K562 (cell line): ENCODE results near the gene INPP5D. TPM values are rescaled to one million over a fixed set of nuclear protein-coding genes. Genes with fewer than 3 reads are reported as not detected.

ENCODE experiments used
- ATAC-seq: fragments of 200-7000 bp; cut with Tn5 transposase; 3 replicates; pipeline ENCODE4 v1.9.1; 2020; ENCODE audit warnings: moderate library complexity
- BruUV-seq: library from RNA; stranded (reverse); fragments of 400-500 nt; replicated peaks from 2 replicates; lab custom pipeline; 2021; lab: Mats Ljungman, UMichigan
- CTCF ChIA-PET: fragments of 300-600 bp; formaldehyde crosslinking; extraction: SDS; loops from one replicate; lab custom pipeline; 2021; ENCODE audit warnings: low intra/inter-chr PET ratio; lab: Yijun Ruan, JAX
- POLR2A ChIA-PET: fragments of 300-600, 350-650 bp; sonication (Branson Sonifier 250); formaldehyde crosslinking; extraction: SDS; loops from one replicate; lab custom pipeline; 2021; ENCODE audit warnings: antibody characterized with exemption, inconsistent platforms; lab: Yijun Ruan, JAX
- DNase-seq, 4 experiments: peaks; one replicate each; pipeline versions ENCODE4 v3.0.0 to v3.0.0-alpha.2; 2011 to 2018; ENCODE audit warnings: low spot score in 3 of 4, mixed read lengths in 3 of 4; ENCODE audit errors: extremely low read depth in 1 of 4
- FAIRE-seq: peaks from 2 replicates; lab custom pipeline; 2011; peaks lifted over from hg19 to GRCh38; lab: Jason Lieb, UNC
- H2AFZ ChIP-seq: 2 replicates; pipeline ENCODE4 v1.6.0; 2011; ENCODE audit warnings: low read depth, low read length, control low read depth, inconsistent platforms
- H3K27ac ChIP-seq: fragments of 200-600 bp; 3 replicates; pipeline ENCODE4 v1.8.0; 2011; ENCODE audit warnings: low read depth, mild to moderate bottlenecking, control low read depth, inconsistent platforms, low read length, moderate library complexity, mixed read lengths; ENCODE audit errors: extremely low read depth
- H3K27me3 ChIP-seq, 2 experiments: fragments of 300-600 bp in 1 of 2; 2 replicates in 1 of 2; 3 replicates in 1 of 2; pipeline versions ENCODE4 v1.6.0 to v1.8.0; 2011; ENCODE audit warnings: inconsistent platforms in 2 of 2, low read length in 2 of 2, mild to moderate bottlenecking in 1 of 2, mixed read lengths in 1 of 2, moderate library complexity in 1 of 2; ENCODE audit not compliant: control insufficient read depth in 2 of 2, insufficient read depth in 2 of 2
- H3K36me3 ChIP-seq: fragments of 300-600 bp; 3 replicates; pipeline ENCODE4 v1.8.0; 2011; ENCODE audit warnings: mild to moderate bottlenecking, low read length, inconsistent platforms; ENCODE audit not compliant: control insufficient read depth, insufficient read depth
- H3K4me1 ChIP-seq, 2 experiments: fragments of 200-600 bp in 1 of 2; replicated peaks in 1 of 2; 2 replicates in 1 of 2; 3 replicates in 1 of 2; pipeline versions ENCODE4 v1.5.1 to v1.8.0; 2011; ENCODE audit warnings: inconsistent platforms in 2 of 2, low read length in 2 of 2, mild to moderate bottlenecking in 1 of 2, mixed read lengths in 1 of 2, moderate library complexity in 1 of 2; ENCODE audit not compliant: control insufficient read depth in 2 of 2, insufficient read depth in 2 of 2
- H3K4me2 ChIP-seq: 2 replicates; pipeline ENCODE4 v1.6.1; 2011; ENCODE audit warnings: low read length, control low read depth, inconsistent platforms, mixed read lengths; ENCODE audit not compliant: insufficient read depth
- H3K4me3 ChIP-seq: fragments of 200-600 bp; sonication (generic), shearing (Covaris generic); 2 replicates; pipeline ENCODE4 v1.5.1; 2016; ENCODE audit warnings: control low read depth, inconsistent platforms
- H3K79me2 ChIP-seq: fragments of 200-600 bp; 3 replicates; pipeline ENCODE4 v1.8.0; 2011; ENCODE audit warnings: low read length, inconsistent platforms; ENCODE audit not compliant: control insufficient read depth, insufficient read depth
- H3K9ac ChIP-seq, 2 experiments: 2 replicates each; pipeline versions ENCODE4 v1.6.0 to v1.6.1; 2011; ENCODE audit warnings: low read depth in 2 of 2, low read length in 2 of 2, control low read depth in 1 of 2, inconsistent platforms in 1 of 2, mild to moderate bottlenecking in 1 of 2, mixed read lengths in 1 of 2; ENCODE audit not compliant: insufficient read depth in 1 of 2
- H3K9me1 ChIP-seq: one replicate; pipeline ENCODE4 v1.6.0; 2011; ENCODE audit warnings: inconsistent platforms, mild to moderate bottlenecking, low read length, moderate library complexity; ENCODE audit not compliant: control insufficient read depth, insufficient read depth
- H3K9me3 ChIP-seq: replicated peaks from 2 replicates; pipeline ENCODE4 v1.5.1; 2011; ENCODE audit warnings: low read depth, low read length, inconsistent platforms; ENCODE audit not compliant: control insufficient read depth, insufficient read depth
- H4K20me1 ChIP-seq: replicated peaks from 2 replicates; pipeline ENCODE4 v1.6.1; 2011; ENCODE audit warnings: low read length, inconsistent platforms, mixed read lengths; ENCODE audit not compliant: control insufficient read depth, insufficient read depth
- ARID3A ChIP-seq: IDR thresholded peaks from 2 replicates; pipeline ENCODE4 v1.6.1; 2012; ENCODE audit warnings: low read depth, low read length, improper control_type of control experiment, borderline replicate concordance
- DDX20 ChIP-seq: fragments of 450-650 bp; IDR thresholded peaks from 2 replicates; pipeline ENCODE4 v1.6.1; 2016; ENCODE audit warnings: missing genetic modification characterization, low read depth, mild to moderate bottlenecking, missing compliant biosample characterization, moderate library complexity
- EGR1 ChIP-seq: fragments of 450-650 bp; conservative IDR thresholded peaks from 2 replicates; pipeline ENCODE4 v1.6.1; 2017; ENCODE audit warnings: mild to moderate bottlenecking
- FOXA3 ChIP-seq, 2 experiments: fragments of 450-650 bp in 1 of 2; sonication (generic) in 1 of 2; formaldehyde crosslinking; IDR thresholded peaks in 1 of 2; conservative IDR thresholded peaks in 1 of 2; 2 replicates each; pipeline versions ENCODE4 v1.4.0 to v1.8.0; 2020 to 2022; ENCODE audit warnings: mild to moderate bottlenecking in 2 of 2, missing genetic modification reagents in 1 of 2
- HNRNPH1 ChIP-seq: fragments of 200-400 bp; formaldehyde crosslinking; optimal IDR thresholded peaks from 2 replicates; pipeline ENCODE3; 2017; ENCODE audit warnings: low read depth, mild to moderate bottlenecking, low read length, moderate library complexity
- NFE2 ChIP-seq: IDR thresholded peaks from 2 replicates; pipeline ENCODE4 v1.6.1; 2014; ENCODE audit warnings: antibody characterized with exemption, low read depth
- NRF1 ChIP-seq, 2 experiments: fragments of 450-650 bp; IDR thresholded peaks in 1 of 2; conservative IDR thresholded peaks in 1 of 2; 2 replicates each; pipeline ENCODE4 v1.6.1; 2014; ENCODE audit warnings: mild to moderate bottlenecking in 2 of 2
- TCF7L2 ChIP-seq: fragments of 150-350 bp; IDR thresholded peaks from 2 replicates; pipeline ENCODE4 v1.6.1; 2016; ENCODE audit warnings: low read depth, mild to moderate bottlenecking, low read length, moderate library complexity
- ZKSCAN3 ChIP-seq: fragments of 250-450 bp; sonication (Bioruptor Pico); IDR thresholded peaks from 2 replicates; pipeline ENCODE4 v1.4.0; 2020
- ZNF830 ChIP-seq: fragments of 250-450 bp; sonication (Bioruptor Pico); IDR thresholded peaks from 2 replicates; pipeline ENCODE4 v1.5.0; 2021; ENCODE audit warnings: mild to moderate bottlenecking
- WGBS: fragments of 100-300 bp; shearing (Covaris generic); methylation state at CpG from one replicate; pipeline ENCODE4 v1.1.6; 2016; ENCODE audit warnings: low coverage, mixed read lengths; ENCODE audit not compliant: insufficient coverage; ENCODE audit errors: missing lambda C conversion rate; 5-methylcytosine and 5-hydroxymethylcytosine counted together
- in situ Hi-C: fragments of 300-500 bp; cut with MboI; formaldehyde crosslinking; loops from 4 replicates; pipeline ENCODE4 v1.15.0; 2018; ENCODE audit warnings: inconsistent platforms, mixed read lengths
- intact Hi-C: fragments of 100-400 bp; cut with micrococcal nuclease; formaldehyde crosslinking; loops from 2 replicates; pipeline ENCODE4 v1.14.2; 2022
- polyA plus RNA-seq, 8 experiments: library from polyadenylated mRNA; depleted of rRNA in 4 of 8; stranded (reverse) in 5 of 8; unstranded in 3 of 8; fragments of >200 nt; fragmentation: Nextera tagmentation in 2 of 8; fragmentation: Illumina TruSeq in 1 of 8; extraction: Ambion mirVana in 2 of 8; extraction: Trizol in 1 of 8; gene quantifications; 2 replicates each; pipeline versions ENCODE4 v1.2.1 to v1.2.3, GENCODE V29; 2011 to 2014; ENCODE audit warnings: inconsistent platforms in 1 of 8, missing spikeins in 1 of 8
- total RNA-seq, 7 experiments: library from RNA; depleted of rRNA in 6 of 7; stranded (reverse); fragments of >200 nt in 6 of 7; fragmentation: Illumina TruSeq in 2 of 7; extraction: Trizol in 2 of 7; gene quantifications; 2 replicates each; pipeline versions ENCODE4 v1.2.1 to v1.2.3, GENCODE V29; 2011 to 2021; ENCODE audit warnings: low replicate concordance in 1 of 7
- TF ChIP-seq, protein P1 (sequence below): fragments of 250-450 bp; sonication (Bioruptor Pico); IDR thresholded peaks from 2 replicates; pipeline ENCODE4 v1.8.0; 2021; ENCODE audit warnings: borderline replicate concordance, mild to moderate bottlenecking, moderate library complexity; ENCODE audit not compliant: poor library complexity, severe bottlenecking
- TF ChIP-seq, protein P2 (sequence below): fragments of 250-450 bp; sonication (Bioruptor Pico); IDR thresholded peaks from 2 replicates; pipeline ENCODE4 v1.4.0; 2020; ENCODE audit warnings: mild to moderate bottlenecking, moderate library complexity, borderline replicate concordance

INPP5D gene
- total and polyA plus RNA-seq, 9 of the 15 experiments (the other 6 are each of a cell fraction or from before 2014, with no cell fraction given), result 0.55 to 6.2 (median 2.2) TPM

- Histone ChIP-seq H3K36me3 (no peaks in the 10 kb centered on the region), H3K27me3 (no peaks in the 10 kb centered on the region), H3K4me1 (peaks cover 13 to 46% of the 10 kb centered on the region in 2 experiments; a peak in 4 of 5 replicates), H3K79me2 (no peaks in the 10 kb centered on the region; the same call in 2 of the 3 replicates), H2AFZ (no peak overlapping the region), H3K27ac (no peak overlapping the region), H4K20me1 (no peaks in the 10 kb centered on the region), H3K4me3 (no peak overlapping the region), H3K9me1 (no peaks in the 10 kb centered on the region), H3K9me3 (no peaks in the 10 kb centered on the region), H3K9ac (peak overlapping the region in 1 of 2 experiments; percentile 26; a peak in 1 of 4 replicates), H3K4me2 (no peak overlapping the region)
- POLR2A ChIA-PET, result interaction anchor here (0.5 kb wide), 1 partner anchor 24 kb away, joined by 3 read pairs; no protein-coding TSS in a partner anchor
- no peak for ATAC-seq
- in situ Hi-C loops, result no loop called here
- no TSS peak for BruUV-seq
- intact Hi-C loops, result no loop called here
- 25% methylated on average over 1 of the region's 9 CpGs for WGBS
- no peak for FAIRE-seq
- DNase-seq, result no peak
- no peak for TF ChIP-seq HNRNPH1
- TF ChIP-seq NRF1 (conservative IDR thresholded peaks at IDR 0.05 in 1 of 2, IDR thresholded peaks at IDR 0.05 in 1 of 2), result no peak
- TF ChIP-seq NFE2, result no peak
- TF ChIP-seq ZNF830 (CRISPR knock-in tag), result no peak
- TF ChIP-seq, protein P1, sequence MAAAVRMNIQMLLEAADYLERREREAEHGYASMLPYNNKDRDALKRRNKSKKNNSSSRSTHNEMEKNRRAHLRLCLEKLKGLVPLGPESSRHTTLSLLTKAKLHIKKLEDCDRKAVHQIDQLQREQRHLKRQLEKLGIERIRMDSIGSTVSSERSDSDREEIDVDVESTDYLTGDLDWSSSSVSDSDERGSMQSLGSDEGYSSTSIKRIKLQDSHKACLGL (CRISPR knock-in tag), result no peak
- no peak for TF ChIP-seq FOXA3 (CRISPR knock-in tag; conservative IDR thresholded peaks at IDR 0.05 in 1 of 2, IDR thresholded peaks at IDR 0.05 in 1 of 2)
- TF ChIP-seq TCF7L2, result no peak
- TF ChIP-seq, protein P2, sequence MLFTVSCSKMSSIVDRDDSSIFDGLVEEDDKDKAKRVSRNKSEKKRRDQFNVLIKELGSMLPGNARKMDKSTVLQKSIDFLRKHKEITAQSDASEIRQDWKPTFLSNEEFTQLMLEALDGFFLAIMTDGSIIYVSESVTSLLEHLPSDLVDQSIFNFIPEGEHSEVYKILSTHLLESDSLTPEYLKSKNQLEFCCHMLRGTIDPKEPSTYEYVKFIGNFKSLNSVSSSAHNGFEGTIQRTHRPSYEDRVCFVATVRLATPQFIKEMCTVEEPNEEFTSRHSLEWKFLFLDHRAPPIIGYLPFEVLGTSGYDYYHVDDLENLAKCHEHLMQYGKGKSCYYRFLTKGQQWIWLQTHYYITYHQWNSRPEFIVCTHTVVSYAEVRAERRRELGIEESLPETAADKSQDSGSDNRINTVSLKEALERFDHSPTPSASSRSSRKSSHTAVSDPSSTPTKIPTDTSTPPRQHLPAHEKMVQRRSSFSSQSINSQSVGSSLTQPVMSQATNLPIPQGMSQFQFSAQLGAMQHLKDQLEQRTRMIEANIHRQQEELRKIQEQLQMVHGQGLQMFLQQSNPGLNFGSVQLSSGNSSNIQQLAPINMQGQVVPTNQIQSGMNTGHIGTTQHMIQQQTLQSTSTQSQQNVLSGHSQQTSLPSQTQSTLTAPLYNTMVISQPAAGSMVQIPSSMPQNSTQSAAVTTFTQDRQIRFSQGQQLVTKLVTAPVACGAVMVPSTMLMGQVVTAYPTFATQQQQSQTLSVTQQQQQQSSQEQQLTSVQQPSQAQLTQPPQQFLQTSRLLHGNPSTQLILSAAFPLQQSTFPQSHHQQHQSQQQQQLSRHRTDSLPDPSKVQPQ (CRISPR knock-in tag), result no peak
- TF ChIP-seq EGR1, result no peak
- no peak for TF ChIP-seq DDX20 (tag)
- no peak for TF ChIP-seq ZKSCAN3 (CRISPR knock-in tag)
- TF ChIP-seq ARID3A, result no peak
- CTCF ChIA-PET, result no interaction called here
Observed at GRCh38 chr2:233063976-233064411, 3.9 kb downstream of the INPP5D start.
